ENCODE results near the gene FOXK1.
A peak's percentile ranks its signal among the peaks of the same experiment; 100 is the strongest.
"Not testable (repeated sequence)": the region's sequence is repeated elsewhere in the genome, so short reads cannot be mapped to it uniquely, and the experiment has no call there.

FOXK1 gene

DNA sequence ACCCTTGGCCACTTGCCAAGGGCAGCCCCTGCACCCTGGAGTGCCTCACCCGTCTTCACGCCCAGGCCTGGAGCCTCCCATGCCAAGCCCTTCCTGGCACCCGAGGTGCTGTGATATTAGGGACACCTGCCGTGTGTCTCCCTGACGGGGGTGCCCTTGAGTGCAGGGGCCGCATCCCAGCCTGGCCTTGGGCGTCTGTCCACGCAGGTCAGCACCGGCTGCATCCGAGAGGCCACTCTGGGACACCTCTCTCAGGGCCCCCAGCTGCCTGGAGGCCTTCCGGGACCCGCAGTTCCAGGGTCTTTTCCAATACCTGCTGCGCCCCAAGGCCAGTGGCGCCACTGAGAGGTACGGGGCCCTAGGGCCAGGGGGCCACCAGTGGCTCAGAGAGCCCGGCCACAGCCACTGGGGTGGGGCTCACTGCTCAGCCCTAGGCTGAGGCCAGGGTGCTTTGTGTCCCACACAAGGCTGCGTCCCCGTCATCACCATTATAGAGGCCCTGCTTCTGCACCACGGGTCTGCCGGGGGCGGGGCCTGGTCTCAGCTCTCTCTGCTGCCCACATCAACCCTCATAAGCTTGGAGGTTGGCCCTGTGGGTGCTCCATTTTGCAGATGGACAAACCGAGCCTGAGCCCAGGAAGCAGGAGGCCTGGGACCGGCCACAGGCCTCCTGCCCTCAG is 106.0 kb downstream of the FOXK1 start:
- DNase-seq = peak; percentile 19

DNA sequence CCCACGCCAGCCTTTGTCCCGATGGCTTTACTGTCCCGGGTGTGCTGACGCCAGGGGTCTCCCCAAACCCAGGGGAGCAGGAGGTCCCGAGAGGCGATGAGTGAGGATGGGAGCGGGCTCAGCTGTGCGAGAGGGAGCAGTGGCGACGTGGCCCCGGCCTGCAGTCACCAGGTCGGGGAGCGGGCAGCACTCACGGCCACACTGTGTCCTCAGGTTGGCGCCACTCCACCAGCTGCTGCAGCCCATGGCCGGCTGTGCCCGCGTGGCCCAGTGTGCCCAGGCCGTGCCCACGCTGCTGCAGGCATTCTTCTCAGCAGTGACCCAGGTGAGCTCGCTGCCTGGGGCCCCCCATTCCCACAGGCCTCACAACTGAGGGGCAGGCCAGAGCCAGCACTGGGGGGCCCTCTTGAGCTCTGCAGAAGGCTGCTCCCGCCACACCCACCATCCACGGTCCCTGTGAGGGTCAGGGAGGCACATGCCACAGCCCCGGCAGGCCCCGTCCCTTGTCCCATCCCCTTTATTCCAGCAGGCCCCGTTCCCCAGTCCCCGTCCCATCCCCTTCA is 106.6 kb downstream of the FOXK1 start:
- no peak for DNase-seq

DNA sequence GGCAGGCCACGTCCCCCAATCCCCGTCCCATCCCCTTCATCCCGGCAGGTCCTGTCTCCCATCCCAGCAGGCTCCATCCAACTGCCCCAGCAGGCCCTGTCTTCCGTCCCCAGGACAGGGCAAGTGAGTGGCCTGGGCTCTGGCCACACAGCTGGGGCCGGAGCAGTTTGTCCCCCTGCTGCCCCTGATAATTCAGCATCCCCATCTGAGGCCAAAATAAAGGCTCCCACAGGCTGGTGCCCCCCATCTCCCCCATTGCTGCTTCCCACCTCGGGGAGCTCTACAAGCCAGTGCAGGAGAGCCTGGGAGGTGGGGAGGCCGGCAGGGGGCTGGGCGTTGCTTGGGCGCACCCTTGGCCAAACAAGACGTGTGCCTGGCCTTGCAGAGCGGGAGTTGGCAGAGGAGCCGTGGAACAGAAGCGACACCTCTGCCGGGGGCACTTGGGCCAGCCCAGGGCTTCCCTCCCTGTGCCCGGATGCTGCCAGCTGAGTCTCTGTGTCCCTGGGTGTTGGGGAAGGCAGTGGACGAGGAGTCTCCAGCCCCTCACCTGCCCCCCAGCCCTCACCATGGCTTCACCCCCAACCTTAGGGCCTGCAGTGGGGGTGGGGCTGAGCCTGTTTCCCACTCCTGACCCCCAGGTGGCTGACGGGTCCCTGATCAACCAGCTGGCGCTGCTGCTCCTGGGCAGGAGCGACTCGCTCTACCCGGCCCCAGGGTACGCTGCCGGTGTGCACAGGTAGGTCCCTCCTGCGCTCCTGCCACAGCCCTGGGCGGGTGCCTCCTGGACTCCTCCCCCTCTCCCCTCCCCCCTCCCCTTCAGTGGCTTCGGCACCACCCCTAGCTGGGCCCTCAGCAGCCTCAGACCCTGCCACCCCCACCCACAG is 107.3 kb downstream of the FOXK1 start:
- no peak for DNase-seq

DNA sequence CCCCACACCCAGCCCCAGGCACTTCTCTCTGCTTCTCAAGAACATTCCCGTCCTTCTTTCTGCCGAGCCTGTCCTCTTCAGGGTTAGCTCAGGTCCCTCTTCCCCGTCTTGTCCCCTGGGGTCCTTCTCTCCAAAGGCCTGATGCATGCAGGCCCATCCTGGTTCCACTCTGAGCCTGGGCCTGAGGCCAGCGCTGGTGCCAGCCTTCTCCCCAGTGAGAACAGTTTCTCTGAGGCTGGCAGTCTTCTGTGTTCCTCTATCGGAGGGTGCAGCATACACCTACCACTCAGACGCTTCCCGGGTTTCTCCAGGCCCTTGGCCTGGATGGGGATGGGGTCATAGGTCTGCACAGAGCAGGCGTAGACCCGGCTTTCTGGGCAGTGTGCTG is 108.0 kb downstream of the FOXK1 start:
- no peak for DNase-seq

DNA sequence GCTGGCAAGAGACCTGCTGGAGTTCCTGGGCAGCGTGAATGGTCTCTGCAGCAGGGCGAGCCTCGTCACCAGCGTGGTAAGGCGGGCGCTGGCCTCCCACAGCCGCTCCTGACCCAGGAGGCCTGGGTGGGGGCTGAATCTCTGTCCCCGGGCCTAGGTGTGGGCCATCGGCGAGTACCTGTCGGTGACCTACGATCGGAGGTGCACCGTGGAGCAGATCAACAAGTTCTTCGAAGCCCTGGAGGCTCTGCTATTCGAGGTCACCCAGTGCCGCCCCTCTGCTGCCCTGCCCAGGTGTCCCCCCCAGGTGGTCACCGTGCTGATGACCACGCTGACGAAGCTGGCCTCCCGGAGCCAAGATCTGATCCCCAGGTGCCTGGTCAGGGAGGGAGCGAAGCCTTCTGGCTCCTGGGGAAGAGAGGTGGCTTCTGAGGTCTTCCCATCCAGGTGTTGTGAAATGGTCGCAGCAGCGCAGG is 108.5 kb downstream of the FOXK1 start:
- no peak for DNase-seq

DNA sequence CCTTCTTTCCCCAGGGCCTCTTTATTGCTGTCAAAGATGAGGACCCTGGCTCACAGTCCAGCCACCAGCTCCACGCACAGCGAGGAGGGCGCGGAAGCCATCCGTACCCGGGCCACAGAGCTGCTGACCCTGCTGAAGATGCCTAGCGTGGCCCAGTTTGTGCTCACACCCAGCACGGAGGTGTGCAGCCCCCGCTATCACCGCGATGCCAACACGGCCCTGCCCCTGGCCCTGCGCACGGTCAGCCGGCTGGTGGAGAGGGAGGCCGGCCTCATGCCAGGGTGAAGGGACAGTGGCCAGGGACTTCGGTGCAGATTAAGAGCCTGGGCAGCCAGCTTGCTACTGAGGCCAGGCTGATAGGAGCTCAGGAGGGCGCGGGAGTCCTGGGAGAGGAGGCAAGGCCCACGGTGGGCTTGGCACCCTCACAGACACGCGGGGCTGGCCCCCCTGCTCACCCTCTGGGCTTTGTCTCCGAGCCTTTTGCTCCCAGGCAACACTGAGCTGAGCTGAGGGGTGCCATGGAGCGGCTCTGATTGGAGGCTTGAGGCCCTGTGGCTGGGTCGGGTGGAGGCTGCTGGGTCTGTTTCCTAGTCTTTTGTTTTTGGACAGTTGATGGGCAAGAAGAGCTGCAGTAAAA is 109.1 kb downstream of the FOXK1 start:
- no peak for DNase-seq

DNA sequence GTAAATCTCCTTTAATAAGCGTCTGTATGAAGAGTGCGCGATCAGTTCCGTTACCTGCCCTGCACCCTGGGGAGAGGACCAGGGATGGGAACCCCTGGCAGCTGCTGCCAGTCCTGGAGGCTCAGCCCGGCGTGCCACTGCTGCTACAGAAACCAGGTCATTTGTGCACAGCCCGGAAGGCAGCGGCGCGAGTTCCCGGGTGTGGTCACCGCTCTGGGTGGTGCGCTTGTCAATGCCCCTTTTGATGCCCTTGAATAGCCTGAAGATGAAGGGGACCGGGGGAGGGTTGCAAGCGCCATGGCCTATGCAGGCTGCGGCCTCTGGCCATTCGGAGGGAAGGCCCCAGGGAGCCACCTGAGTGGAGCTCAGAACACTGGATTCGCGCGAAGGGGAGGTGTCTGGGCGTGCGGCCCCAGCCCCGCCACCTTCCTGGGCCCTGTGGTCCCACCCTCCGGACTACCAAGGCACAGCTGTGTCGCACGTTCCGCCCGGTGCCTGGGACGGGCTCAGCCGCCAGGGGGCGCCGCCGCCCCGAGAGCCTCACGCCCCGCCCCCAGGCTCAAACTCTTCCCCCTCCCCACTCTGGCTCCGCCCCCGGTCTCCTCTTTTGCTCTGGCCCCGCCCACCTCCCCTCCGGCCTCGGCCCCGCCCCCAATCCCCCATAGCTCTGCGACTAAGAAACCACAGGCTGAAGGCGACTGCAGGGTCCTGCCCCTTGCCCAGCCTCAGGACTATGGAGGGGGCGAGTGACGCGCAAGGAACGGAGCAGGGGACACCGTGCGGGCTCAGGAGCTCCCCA is 109.8 kb downstream of the FOXK1 start:
- DNase-seq = peak; percentile 91

DNA sequence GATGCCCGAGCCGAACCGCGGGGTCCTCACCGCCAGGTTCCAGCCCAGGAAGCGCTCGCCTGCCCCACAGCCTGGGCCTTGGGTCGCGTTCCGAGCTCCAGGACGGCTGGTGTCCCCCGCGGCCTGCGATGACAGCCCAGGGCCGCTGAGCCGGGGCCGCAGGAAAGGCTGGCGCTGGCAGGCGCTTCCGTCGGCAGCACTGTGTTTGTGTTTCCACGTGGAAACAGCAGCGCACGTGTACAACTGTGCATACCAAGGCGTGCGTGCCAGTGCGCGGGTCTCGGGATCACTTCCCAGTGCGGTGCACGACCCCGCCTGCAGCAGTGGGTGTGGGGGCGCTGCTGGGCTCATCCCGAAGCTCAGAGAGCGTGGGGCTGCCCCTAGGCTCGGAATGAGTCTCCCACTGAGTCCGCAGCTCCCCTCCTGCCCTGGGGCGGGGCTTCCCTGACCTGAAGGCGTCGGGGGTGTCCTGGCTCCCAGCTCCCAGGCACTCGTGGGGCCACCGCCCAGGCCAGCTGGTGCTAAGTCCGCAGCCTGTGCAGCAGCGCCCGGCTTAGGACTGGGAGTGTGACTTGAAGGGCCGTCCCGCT is 110.5 kb downstream of the FOXK1 start:
- DNase-seq = peak; percentile 61

DNA sequence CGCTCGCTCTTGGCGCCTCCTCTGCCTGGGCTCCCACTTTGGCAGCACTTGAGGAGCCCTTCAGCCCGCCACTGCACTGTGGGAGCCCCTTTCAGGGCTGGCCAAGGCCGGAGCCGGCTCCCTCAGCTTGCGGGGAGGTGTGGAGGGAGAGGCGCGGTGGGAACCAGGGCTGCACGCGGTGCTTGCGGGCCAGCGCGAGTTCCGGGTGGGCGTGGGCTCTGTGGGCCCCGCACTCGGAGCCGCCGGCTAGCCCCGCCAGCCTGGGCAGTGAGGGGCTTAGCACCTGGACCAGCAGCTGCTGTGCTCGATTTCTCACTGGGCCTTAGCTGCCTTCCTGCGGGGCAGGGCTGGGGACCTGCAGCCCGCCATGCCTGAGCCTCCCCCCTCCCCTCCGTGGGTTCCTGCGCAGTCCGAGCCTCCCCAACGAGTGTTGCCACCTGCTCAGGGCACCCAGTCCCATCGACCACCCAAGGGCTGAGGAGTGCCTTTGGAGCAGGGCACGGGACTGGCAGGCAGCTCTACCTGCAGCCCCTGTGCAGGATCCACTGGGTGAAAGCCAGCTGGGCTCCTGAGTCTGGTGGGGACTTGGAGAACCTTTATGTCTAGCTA is 111.4 kb downstream of the FOXK1 start:
- not testable (repeated sequence) for DNase-seq

DNA sequence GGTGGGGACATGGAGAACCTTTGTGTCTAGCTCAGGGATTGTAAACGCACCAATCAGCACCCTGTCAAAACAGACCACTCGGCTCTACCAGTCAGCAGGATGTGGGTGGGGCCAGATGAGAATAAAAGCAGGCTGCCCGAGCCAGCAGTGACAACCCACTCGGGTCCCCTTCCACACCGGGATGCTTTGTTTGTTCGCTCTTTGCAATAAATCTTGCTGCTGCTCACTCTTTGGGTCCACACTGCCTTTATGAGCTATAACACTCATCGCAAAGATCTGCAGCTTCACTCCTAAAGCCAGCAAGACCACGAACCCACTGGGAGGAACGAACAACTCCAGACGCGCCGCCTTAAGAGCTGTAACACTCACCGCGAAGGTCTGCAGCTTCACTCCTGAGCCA is 112.1 kb downstream of the FOXK1 start:
- not testable (repeated sequence) for DNase-seq

DNA sequence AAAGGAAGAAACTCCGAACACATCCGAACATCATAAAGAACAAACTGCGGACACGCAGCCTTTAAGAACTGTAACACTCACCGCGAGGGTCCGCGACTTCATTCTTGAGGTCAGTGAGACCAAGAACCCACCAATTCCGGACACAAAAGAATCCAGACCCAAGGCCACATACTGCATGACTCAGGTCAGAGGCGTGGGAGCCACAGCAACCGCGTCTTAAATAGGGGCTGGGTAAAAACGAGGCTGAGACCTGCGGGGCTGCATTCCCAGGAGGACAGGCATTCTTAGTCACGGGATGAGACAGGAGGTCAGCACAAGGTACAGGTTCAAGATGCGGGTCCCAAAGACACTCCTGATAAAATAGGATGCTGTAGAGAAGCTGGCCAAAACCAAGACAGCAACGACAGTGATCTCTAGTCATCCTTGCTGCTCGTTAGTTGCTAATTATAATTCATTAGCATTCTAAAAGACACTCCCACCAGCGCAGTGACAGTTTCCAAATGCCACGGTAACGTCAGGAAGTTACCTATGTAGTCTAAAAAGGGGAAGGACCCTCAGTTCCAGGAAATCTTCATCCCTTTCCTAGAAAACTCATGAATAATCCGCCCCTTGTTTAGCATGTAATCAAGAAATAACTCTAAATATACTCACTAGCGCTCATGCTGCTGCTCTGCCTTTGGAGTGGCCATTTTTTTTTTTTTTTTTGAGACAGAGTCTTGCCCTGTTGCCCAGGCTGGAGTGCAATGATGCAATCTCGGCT is 112.7 kb downstream of the FOXK1 start:
- DNase-seq = no peak

DNA sequence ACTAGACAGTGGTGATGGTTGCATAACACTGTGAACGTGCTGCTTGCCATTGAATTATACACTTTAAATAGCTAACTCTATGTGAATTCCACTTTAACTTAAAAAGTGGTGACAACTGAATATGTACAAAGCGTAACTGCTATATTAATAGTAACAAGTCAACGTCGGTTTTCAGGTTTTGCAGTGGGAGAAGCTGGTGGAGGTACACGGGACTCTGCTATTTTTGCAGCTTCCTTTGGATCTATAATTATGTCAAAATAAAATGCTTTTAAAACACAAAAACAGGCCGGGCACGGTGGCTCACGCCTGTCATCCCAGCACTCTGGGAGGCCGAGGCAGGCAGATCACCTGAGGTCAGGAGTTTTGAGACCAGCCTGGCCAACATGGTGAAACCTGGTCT is 114.4 kb downstream of the FOXK1 start:
- no peak for DNase-seq

DNA sequence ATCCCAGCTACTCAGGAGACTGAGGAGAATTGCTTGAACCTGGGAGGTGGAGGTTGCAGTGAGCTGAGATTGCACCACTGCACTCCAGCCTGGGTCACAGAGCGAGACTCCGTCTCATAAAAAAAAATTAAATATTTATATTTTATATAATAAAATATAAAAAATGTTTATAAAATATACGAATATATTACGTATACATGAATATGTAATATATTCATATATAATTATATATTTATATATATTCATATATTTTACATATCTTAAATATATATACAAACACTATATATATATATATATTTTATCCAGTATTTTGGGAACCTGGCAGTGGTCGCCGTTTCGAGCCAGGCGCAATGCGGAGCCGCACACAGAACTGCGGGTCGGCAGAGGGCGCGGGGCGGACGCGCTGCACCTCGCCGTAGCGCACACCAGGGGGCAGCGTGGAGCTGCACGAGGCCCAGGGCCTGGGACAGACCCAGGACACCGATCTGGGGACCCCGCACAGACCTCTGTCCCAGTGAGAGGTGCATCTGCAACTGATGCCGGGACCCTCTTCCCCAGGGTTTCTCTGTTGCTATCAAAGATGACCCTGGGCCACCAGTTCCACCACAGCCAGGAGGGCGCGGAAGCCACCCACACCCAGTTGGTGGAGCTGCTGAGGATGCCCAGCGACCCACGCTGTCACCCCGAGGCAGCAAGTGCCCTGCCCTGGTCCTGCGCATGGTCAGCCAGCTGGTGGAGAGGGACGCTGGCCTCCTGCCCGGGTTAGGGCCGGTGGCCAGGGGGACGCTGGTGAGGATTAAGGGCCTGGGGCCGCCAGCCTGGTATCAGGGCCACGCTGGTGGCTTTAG is 116.0 kb downstream of the FOXK1 start:
- DNase-seq = peak; percentile 62

DNA sequence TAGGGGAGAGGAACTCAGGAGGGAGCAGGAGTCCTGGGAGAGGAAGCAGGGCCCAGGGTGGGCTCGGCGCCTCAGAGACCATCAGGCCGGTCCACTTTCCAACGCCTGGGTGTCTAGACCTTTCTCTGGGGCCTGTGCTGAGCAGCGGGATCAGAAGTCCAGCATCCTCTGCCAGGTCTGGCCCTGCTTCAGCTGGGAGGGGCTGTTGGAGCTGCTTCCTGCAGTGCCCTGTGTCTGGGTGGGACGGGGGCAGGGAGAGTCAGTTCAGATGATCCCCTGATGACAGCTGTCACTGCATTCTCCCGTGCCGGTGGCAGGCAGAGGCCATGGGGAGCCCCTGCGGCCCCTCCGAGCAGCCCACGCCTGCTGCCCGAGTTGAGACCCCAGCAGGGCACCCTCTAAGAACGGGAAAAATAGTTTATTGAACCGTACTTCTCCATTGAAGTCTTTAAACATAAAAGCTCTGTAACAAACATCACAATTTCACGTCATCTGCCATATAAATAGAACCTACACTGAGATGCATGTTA is 116.7 kb downstream of the FOXK1 start:
- DNase-seq = no peak

DNA sequence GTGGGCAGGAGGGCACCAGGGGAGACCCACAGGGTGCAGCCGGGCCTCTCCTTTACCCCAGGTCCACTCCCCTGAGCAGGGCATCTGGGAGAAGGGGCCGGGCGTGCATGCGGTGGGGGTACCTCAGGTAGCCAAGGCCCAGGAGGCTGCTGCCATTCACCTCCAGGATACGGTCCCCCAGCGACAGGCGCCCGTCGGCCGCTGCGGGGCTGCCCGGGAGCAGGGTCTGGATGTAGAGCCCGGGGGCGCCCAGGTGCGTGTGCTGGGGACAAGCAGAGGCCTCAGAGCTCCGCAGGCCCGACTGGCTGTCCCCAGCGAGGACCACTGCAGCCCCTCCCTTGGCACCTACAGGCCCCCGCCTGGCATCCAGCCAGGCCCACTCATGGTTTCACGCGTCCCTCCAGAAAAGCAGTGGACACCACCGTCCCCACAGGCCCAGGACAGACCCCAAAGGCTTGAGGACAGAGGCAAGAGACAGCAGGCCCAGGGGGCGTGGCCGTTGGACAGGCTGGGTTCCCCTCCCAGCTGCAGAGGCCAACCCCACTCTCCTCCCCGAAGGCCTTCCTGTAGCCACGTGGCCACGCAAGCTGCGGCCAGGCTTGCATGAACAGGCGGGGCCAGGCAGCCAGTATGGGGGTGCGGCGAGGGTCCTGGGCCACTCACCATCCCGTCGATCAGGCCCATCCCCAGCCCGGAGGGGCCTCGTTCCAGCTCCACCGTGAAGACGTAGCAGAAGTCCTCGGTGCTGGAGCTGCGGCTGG is 117.6 kb downstream of the FOXK1 start:
- DNase-seq = no peak

DNA sequence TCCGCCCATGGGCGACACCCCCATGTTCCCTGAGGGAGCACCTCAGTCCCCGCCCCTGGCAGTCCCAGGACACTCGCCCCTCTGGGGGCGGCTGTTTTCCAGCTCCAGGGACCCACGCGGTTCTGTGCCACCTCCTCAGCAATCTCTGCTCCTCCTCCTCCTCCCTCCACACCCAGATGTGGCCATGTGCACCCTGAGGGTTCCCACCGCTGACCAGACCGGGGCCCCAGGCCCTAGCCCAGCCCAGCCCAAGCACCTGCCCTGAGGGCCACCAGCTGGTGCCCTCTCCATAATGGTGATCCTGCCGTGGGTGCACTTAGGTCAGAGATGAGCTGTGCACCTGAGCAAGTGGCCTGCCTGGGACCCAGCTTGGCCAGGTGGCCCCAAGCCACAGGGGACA is 118.4 kb downstream of the FOXK1 start:
- no peak for DNase-seq

DNA sequence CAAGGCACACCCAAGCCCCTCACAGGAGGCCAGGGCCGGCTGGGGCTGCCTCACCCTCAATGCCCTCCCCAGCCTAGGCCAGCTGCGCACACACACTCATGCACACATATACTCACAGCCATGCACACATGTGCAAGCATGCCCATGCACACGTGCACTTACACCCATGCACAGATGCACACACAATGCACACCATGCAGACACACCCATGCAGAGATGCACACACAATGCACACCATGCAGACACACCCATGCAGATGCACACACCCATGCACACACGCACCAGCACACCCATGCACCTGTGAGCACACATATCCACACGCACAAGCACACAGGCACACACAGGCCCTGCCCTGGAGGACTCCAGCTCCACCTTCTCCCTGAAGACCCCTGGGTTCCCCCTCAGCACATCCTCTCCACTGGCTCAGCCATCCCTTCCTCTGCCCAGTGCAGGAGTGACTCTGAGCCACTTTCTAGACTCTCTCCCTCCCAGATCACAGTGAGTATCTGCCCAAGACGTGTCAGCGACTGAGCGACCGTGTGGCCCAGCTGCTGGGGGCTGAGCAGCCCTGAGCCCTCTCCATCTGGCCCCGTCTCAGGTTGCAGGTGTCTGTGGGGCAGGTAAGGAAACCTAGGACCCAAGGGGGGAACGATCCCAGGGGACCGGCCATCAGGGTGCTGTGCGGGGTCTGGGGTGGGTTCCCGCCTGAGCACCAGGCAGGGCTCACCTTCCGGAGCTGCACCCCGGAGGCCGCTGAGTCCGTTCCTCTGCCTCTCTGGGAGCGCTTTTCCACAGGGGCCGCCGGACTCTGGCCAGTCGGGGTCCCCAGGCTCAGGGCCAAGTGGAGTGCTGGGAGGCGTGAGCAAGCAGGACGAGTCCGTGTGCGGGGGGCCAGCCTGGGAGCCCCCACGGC is 119.1 kb downstream of the FOXK1 start:
- DNase-seq = no peak

DNA sequence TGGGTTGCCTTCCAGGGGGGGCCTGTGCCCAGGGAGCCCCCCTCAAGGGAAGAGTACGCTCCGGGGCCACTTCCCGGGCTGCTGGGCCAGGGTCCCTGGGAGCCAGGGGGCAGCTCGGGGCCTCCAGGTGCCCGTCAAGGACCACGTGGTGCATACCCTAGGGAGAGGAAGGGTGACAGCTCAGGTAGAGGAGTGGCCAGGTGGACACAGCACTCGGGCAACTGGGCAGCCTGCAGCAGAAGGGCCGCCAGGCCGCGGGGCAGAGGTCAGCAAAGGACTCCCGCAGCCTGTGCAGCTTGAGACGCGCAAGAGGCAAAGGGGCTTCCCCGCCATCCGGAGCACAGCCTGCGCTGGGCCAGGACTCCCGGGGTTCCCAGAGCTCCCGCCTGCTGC is 119.7 kb downstream of the FOXK1 start:
- no peak for DNase-seq

Measured in femur (tissue), 1 donor.